HepG2 (cell line): ENCODE data around the gene NID1. TPM values are rescaled to one million over a fixed set of nuclear protein-coding genes. Genes with fewer than 3 reads are reported as not detected.

ENCODE experiments used
- ATAC-seq: fragments of 200-7000 bp; cut with Tn5 transposase; 3 replicates; pipeline ENCODE4 v1.9.1; 2020; ENCODE audit warnings: mild to moderate bottlenecking, moderate library complexity
- BruUV-seq: library from RNA; stranded (reverse); fragments of 400-500 nt; replicated peaks from 2 replicates; lab custom pipeline; 2021; lab: Mats Ljungman, UMichigan
- CTCF ChIA-PET: fragments of 300-600 bp; formaldehyde crosslinking; extraction: SDS; loops from one replicate; lab custom pipeline; 2021; ENCODE audit warnings: low total read pairs, inconsistent platforms, low intra/inter-chr PET ratio; lab: Yijun Ruan, JAX
- POLR2A ChIA-PET: fragments of 350-600 bp; sonication (Branson Sonifier 250); formaldehyde crosslinking; loops from one replicate; lab custom pipeline; 2020; ENCODE audit warnings: antibody characterized with exemption, inconsistent platforms; lab: Yijun Ruan, JAX
- DNase-seq: peaks from one replicate; pipeline ENCODE4 v3.0.0-alpha.2; 2015; ENCODE audit warnings: low spot score
- FAIRE-seq: peaks from 3 replicates; lab custom pipeline; 2011; peaks lifted over from hg19 to GRCh38; lab: Jason Lieb, UNC
- H2AFZ ChIP-seq: one replicate; pipeline ENCODE4 v1.6.1; 2011; ENCODE audit warnings: low read length, inconsistent platforms
- H3K27ac ChIP-seq: fragments of 300-600 bp; 3 replicates; pipeline ENCODE4 v1.8.0; 2011; ENCODE audit warnings: mixed run types, mild to moderate bottlenecking, mixed read lengths, low read length, inconsistent platforms; ENCODE audit not compliant: insufficient read depth; ENCODE audit errors: extremely low read length
- H3K27me3 ChIP-seq, 2 experiments: fragments of 200-600 bp in 1 of 2; 2 replicates in 1 of 2; 3 replicates in 1 of 2; pipeline versions ENCODE4 v1.6.0 to v1.8.0; 2011; ENCODE audit warnings: low read length in 2 of 2, mild to moderate bottlenecking in 2 of 2, moderate library complexity in 2 of 2, inconsistent platforms in 1 of 2; ENCODE audit not compliant: insufficient read depth in 2 of 2, control insufficient read depth in 1 of 2
- H3K36me3 ChIP-seq, 2 experiments: fragments of 200-600 bp in 1 of 2; replicated peaks in 1 of 2; 2 replicates in 1 of 2; 3 replicates in 1 of 2; pipeline versions ENCODE4 v1.5.1 to v1.8.0; 2011; ENCODE audit warnings: low read length in 2 of 2, inconsistent platforms in 1 of 2; ENCODE audit not compliant: insufficient read depth in 2 of 2, control insufficient read depth in 1 of 2
- H3K4me1 ChIP-seq: 2 replicates; pipeline ENCODE4 v1.5.1; 2012; ENCODE audit warnings: low read length, inconsistent platforms; ENCODE audit not compliant: insufficient read depth
- H3K4me2 ChIP-seq: 2 replicates; pipeline ENCODE4 v1.6.0; 2011; ENCODE audit warnings: low read depth, low read length, inconsistent platforms
- H3K4me3 ChIP-seq, 3 experiments: fragments of 200-600 bp in 1 of 3; sonication (generic), shearing (Covaris generic) in 1 of 3; replicated peaks in 1 of 3; 2 replicates each; pipeline ENCODE4 v1.5.1; 2011 to 2016; ENCODE audit warnings: low read length in 3 of 3, inconsistent platforms in 2 of 3, low read depth in 2 of 3, mild to moderate bottlenecking in 2 of 3, control low read depth in 1 of 3, mixed read lengths in 1 of 3; ENCODE audit not compliant: insufficient read depth in 1 of 3
- H3K79me2 ChIP-seq: one replicate; pipeline ENCODE4 v1.6.1; 2011; ENCODE audit warnings: low read length, inconsistent platforms; ENCODE audit not compliant: insufficient read depth
- H3K9ac ChIP-seq: 2 replicates; pipeline ENCODE4 v1.6.0; 2011; ENCODE audit warnings: mild to moderate bottlenecking, low read depth, low read length, inconsistent platforms; ENCODE audit not compliant: insufficient read depth
- H3K9me3 ChIP-seq: 2 replicates; pipeline ENCODE4 v1.5.1; 2012; ENCODE audit warnings: mild to moderate bottlenecking, low read length
- H4K20me1 ChIP-seq: 2 replicates; pipeline ENCODE4 v1.6.0; 2011; ENCODE audit warnings: inconsistent platforms, mild to moderate bottlenecking, low read length, moderate library complexity; ENCODE audit not compliant: insufficient read depth
- ADNP ChIP-seq: sonication (generic); formaldehyde crosslinking; IDR thresholded peaks from 2 replicates; pipeline ENCODE4 v1.4.0; 2020; ENCODE audit warnings: missing genetic modification reagents
- FOXP1 ChIP-seq, 2 experiments: fragments of 450-650 bp in 1 of 2; IDR thresholded peaks; 2 replicates each; pipeline ENCODE4 v1.6.1; 2017 to 2018; ENCODE audit warnings: antibody characterized with exemption in 1 of 2
- GATAD2A ChIP-seq: IDR thresholded peaks from 2 replicates; pipeline ENCODE4 v1.6.1; 2016
- NFE2 ChIP-seq: sonication (generic); formaldehyde crosslinking; IDR thresholded peaks from 2 replicates; pipeline ENCODE4 v1.4.0; 2020; ENCODE audit warnings: missing genetic modification reagents
- SOX13 ChIP-seq, 3 experiments: fragments of 450-650 bp in 1 of 3; sonication (generic) in 1 of 3; formaldehyde crosslinking in 1 of 3; IDR thresholded peaks in 2 of 3; conservative IDR thresholded peaks in 1 of 3; 2 replicates each; pipeline versions ENCODE4 v1.5.0 to v1.6.1; 2016 to 2020; ENCODE audit warnings: antibody characterized with exemption in 1 of 3, mild to moderate bottlenecking in 1 of 3, missing compliant biosample characterization in 1 of 3, missing genetic modification reagents in 1 of 3, moderate library complexity in 1 of 3
- U2AF2 ChIP-seq: fragments of 200-400 bp; formaldehyde crosslinking; IDR thresholded peaks from 2 replicates; pipeline ENCODE4 v1.6.1; 2017; ENCODE audit warnings: low read depth, mild to moderate bottlenecking, low read length
- ZMYM3 ChIP-seq: sonication (generic); formaldehyde crosslinking; IDR thresholded peaks from 2 replicates; pipeline ENCODE4 v1.5.1; 2020; ENCODE audit warnings: mild to moderate bottlenecking, missing genetic modification reagents
- ZNF121 ChIP-seq: sonication (generic); formaldehyde crosslinking; IDR thresholded peaks from 2 replicates; pipeline ENCODE4 v1.5.0; 2020; ENCODE audit warnings: mild to moderate bottlenecking, missing genetic modification reagents
- ZNF3 ChIP-seq: IDR thresholded peaks from 2 replicates; pipeline ENCODE4 v1.7.0; 2017; ENCODE audit warnings: inconsistent platforms
- WGBS: methylation state at CpG from one replicate; pipeline ENCODE4 v1.1.6; 2017; ENCODE audit warnings: low lambda C conversion rate; 5-methylcytosine and 5-hydroxymethylcytosine counted together
- in situ Hi-C: cut with HindIII; loops from 2 replicates; pipeline ENCODE4 v1.10.0; 2017; ENCODE audit warnings: low pct_unique_long_range_greater_than_20kb; ENCODE audit not compliant: extremely low pct_ligation_motif_present
- intact Hi-C: fragments of 100-400 bp; cut with micrococcal nuclease; formaldehyde crosslinking; loops from one replicate; pipeline ENCODE4 v1.10.0; 2022; ENCODE audit not compliant: unreplicated experiment
- polyA plus RNA-seq, 8 experiments: library from polyadenylated mRNA; depleted of rRNA in 3 of 8; stranded (reverse) in 7 of 8; unstranded in 1 of 8; fragments of >200 nt; fragmentation: Illumina TruSeq in 4 of 8; extraction: Trizol in 4 of 8; gene quantifications; 2 replicates each; pipeline versions ENCODE4 v1.2.1 to v1.2.3, GENCODE V29; 2011 to 2016; ENCODE audit warnings: low read depth in 4 of 8, missing spikeins in 1 of 8, mixed read lengths in 1 of 8; ENCODE audit not compliant: insufficient read depth in 1 of 8
- total RNA-seq, 5 experiments: library from RNA; depleted of rRNA; stranded (reverse); fragments of >200 nt; fragmentation: Illumina TruSeq; extraction: Trizol; gene quantifications; 2 replicates each; pipeline ENCODE4 v1.2.3, GENCODE V29; 2016; ENCODE audit warnings: low read depth in 1 of 5
- TF ChIP-seq, protein P1 (sequence below): sonication (generic); formaldehyde crosslinking; IDR thresholded peaks from 2 replicates; pipeline ENCODE4 v1.8.1; 2023; ENCODE audit warnings: mild to moderate bottlenecking, moderate library complexity, missing genetic modification reagents
- TF ChIP-seq, protein P2 (sequence below): sonication (generic); formaldehyde crosslinking; conservative IDR thresholded peaks from 2 replicates; pipeline ENCODE4 v1.4.0; 2020; ENCODE audit warnings: mild to moderate bottlenecking, missing genetic modification reagents, moderate library complexity
- TF ChIP-seq, protein P3 (sequence below): sonication (generic); formaldehyde crosslinking; IDR thresholded peaks from 2 replicates; pipeline ENCODE4 v1.5.0; 2020; ENCODE audit warnings: mild to moderate bottlenecking, missing genetic modification reagents

Gene NID1
- total and polyA plus RNA-seq, 2 of the 13 experiments (the other 11 are each of a cell fraction or from before 2014, with no cell fraction given) = 50.2 to 56.1 TPM

DNA sequence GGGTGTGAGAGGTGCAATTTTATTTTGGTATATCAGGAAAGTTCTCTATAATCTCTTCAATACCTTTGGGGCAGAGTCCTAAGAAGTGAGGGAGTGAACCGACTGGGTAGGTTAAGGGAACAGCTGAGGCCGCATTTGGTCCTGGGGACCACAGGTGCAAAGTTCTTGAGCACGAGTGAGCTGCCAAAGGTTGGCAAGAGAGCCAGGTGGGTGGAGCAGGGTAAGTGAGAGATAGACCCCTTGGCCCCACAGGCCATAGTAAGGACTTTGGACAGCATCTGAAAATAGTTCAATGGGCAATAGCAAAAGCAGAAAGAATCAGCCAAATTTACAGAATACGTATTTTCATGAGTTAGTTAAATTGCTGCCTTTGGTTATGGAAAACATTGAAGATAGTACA is 11.0 kb upstream of the NID1 start (continued):
- TF ChIP-seq, protein P1, sequence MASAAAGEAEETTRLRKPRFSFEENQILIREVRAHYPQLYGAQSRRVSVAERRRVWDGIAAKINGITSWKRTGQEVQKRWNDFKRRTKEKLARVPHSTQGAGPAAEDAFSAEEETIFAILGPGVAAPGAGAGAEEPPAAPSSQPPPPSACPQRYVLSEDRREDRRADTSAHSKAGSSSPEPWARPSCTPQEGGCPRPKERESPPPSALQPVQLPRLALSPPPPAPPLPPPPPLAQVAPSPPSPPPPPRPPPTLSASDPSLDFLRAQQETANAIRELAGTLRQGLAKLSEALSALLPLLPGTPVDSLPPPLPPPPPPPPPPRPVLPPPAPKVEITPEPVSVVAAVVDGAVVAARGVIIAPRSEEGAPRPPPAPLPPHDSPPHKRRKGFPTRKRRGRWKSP (CRISPR knock-in tag) = no peak
- TF ChIP-seq, protein P2, sequence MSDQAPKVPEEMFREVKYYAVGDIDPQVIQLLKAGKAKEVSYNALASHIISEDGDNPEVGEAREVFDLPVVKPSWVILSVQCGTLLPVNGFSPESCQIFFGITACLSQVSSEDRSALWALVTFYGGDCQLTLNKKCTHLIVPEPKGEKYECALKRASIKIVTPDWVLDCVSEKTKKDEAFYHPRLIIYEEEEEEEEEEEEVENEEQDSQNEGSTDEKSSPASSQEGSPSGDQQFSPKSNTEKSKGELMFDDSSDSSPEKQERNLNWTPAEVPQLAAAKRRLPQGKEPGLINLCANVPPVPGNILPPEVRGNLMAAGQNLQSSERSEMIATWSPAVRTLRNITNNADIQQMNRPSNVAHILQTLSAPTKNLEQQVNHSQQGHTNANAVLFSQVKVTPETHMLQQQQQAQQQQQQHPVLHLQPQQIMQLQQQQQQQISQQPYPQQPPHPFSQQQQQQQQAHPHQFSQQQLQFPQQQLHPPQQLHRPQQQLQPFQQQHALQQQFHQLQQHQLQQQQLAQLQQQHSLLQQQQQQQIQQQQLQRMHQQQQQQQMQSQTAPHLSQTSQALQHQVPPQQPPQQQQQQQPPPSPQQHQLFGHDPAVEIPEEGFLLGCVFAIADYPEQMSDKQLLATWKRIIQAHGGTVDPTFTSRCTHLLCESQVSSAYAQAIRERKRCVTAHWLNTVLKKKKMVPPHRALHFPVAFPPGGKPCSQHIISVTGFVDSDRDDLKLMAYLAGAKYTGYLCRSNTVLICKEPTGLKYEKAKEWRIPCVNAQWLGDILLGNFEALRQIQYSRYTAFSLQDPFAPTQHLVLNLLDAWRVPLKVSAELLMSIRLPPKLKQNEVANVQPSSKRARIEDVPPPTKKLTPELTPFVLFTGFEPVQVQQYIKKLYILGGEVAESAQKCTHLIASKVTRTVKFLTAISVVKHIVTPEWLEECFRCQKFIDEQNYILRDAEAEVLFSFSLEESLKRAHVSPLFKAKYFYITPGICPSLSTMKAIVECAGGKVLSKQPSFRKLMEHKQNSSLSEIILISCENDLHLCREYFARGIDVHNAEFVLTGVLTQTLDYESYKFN = peak; percentile 85
- TF ChIP-seq GATAD2A (CRISPR knock-in tag) = peak; percentile 57

DNA sequence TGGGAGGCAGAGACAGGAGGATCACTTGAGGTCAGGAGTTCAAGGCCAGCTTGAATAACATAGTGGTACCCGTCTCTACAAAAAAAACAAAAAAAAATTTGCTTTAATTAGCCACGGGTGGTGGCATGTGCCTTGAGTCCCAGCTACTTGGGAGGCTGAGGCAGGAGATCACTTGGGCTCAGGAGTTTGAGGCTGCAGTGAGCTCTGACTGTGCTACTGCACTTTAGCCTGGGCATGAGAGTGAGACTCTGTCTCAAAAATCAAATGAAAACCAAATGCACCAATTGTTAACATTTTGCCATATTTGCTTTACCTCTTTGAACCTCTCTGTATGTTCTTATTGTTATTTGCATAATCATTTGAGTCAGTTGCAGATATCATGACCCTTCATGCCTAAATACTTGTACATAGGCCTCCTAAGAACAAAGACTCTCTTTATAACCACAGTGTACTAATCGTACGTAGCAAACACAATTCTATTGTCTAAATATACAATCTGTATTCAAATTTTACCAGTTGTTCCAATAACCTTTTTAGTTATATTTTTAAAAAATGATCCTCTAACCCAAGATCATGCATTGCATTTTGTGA is 8.5 kb upstream of the NID1 start:
- intact Hi-C loops (no loop called here), in situ Hi-C loops (no loop called here)
- CTCF ChIA-PET = no interaction called here
- Histone ChIP-seq H3K79me2 (no peaks in the 10 kb centered on the region), H3K4me3 (no peak overlapping the region), H3K36me3 (no peaks in the 10 kb centered on the region), H3K27me3 (no peaks in the 10 kb centered on the region), H3K27ac (no peak overlapping the region), H2AFZ (no peak overlapping the region), H3K4me2 (0 out of 2 replicates have a peak overlapping the region, but pooled peaks have one; percentile 7), H4K20me1 (no peaks in the 10 kb centered on the region), H3K4me1 (peaks cover 41% of the 10 kb centered on the region), H3K9me3 (no peaks in the 10 kb centered on the region), H3K9ac (no peak overlapping the region)
- peak; percentile 54 for FAIRE-seq
- 2% methylated on average over 4 of the region's 4 CpGs for WGBS
- peak; percentile 46; the same call in 1 of the 2 replicates for TF ChIP-seq ZMYM3 (CRISPR knock-in tag)
- no peak for TF ChIP-seq SOX13 (IDR thresholded peaks at IDR 0.05)
- peak in 1 of 2 experiments; percentile 53; a peak in 2 of 4 replicates for TF ChIP-seq SOX13 (CRISPR knock-in tag; conservative IDR thresholded peaks at IDR 0.05 in 1 of 2, IDR thresholded peaks at IDR 0.05 in 1 of 2)
- TF ChIP-seq ZNF121 (CRISPR knock-in tag) = peak; percentile 91
- TF ChIP-seq ADNP = peak; percentile 24; the same call in 1 of the 2 replicates
- no peak for TF ChIP-seq NFE2 (CRISPR knock-in tag)
- TF ChIP-seq, protein P3, sequence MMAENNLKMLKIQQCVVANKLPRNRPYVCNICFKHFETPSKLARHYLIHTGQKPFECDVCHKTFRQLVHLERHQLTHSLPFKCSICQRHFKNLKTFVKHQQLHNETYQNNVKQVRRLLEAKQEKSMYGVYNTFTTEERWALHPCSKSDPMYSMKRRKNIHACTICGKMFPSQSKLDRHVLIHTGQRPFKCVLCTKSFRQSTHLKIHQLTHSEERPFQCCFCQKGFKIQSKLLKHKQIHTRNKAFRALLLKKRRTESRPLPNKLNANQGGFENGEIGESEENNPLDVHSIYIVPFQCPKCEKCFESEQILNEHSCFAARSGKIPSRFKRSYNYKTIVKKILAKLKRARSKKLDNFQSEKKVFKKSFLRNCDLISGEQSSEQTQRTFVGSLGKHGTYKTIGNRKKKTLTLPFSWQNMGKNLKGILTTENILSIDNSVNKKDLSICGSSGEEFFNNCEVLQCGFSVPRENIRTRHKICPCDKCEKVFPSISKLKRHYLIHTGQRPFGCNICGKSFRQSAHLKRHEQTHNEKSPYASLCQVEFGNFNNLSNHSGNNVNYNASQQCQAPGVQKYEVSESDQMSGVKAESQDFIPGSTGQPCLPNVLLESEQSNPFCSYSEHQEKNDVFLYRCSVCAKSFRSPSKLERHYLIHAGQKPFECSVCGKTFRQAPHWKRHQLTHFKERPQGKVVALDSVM (CRISPR knock-in tag) = peak; percentile 90
- TF ChIP-seq ZNF3 (CRISPR knock-in tag) = peak; percentile 73; the same call in 1 of the 2 replicates
- TF ChIP-seq FOXP1 (IDR thresholded peaks at IDR 0.05) = no peak
- TF ChIP-seq FOXP1 (CRISPR knock-in tag; IDR thresholded peaks at IDR 0.05) = peak; percentile 10; the same call in 1 of the 2 replicates
- no peak for TF ChIP-seq U2AF2
- POLR2A ChIA-PET = interaction anchor here (0.7 to 0.8 kb wide), 2 partner anchors 9 to 430 kb away, joined by 3 read pairs; partner anchors contain the start of gene NID1
- DNase-seq = peak; percentile 40
- ATAC-seq = peak; percentile 55
- BruUV-seq = no TSS peak
